Thyroid gland (tissue), 4 donors: ENCODE measurements around the gene FOXK1. TPM values are rescaled to one million over a fixed set of nuclear protein-coding genes. Genes with fewer than 3 reads are reported as not detected.

ENCODE experiments used
- DNase-seq, 2 donors: peaks; one replicate each; pipeline ENCODE4 v3.0.0-alpha.2; 2019
- H3K27ac ChIP-seq, 3 donors: fragments of 200-600 bp; sonication (generic); 1 replicate in 2 of 3; 2 replicates in 1 of 3; pipeline ENCODE4 v1.5.1; 2016 to 2019; ENCODE audit warnings: mild to moderate bottlenecking in 1 of 3, moderate library complexity in 1 of 3
- H3K27me3 ChIP-seq: fragments of 200-600 bp; sonication (generic); one replicate; pipeline ENCODE4 v1.5.1; 2019
- H3K36me3 ChIP-seq, 2 donors: fragments of 200-600 bp; sonication (generic); one replicate each; pipeline ENCODE4 v1.5.1; 2016 to 2019
- H3K4me1 ChIP-seq, 2 donors: fragments of 200-600 bp; sonication (generic); one replicate each; pipeline ENCODE4 v1.5.1; 2017 to 2019
- H3K4me3 ChIP-seq, 3 donors: fragments of 200-600 bp; sonication (generic); replicated peaks in 1 of 3; 1 replicate in 2 of 3; 2 replicates in 1 of 3; pipeline ENCODE4 v1.5.1; 2016; ENCODE audit warnings: mild to moderate bottlenecking in 1 of 3
- H3K9me3 ChIP-seq: fragments of 200-600 bp; sonication (generic); one replicate; pipeline ENCODE4 v1.5.1; 2017
- CTCF ChIP-seq, 6 experiments: fragments of 200-600 bp in 3 of 6; fragments of 450-650 bp in 3 of 6; sonication (generic) in 3 of 6; IDR thresholded peaks; one replicate each; pipeline ENCODE4 v1.5.1; 2016 to 2019; ENCODE audit warnings: antibody characterized with exemption in 6 of 6, mild to moderate bottlenecking in 2 of 6, inconsistent platforms in 1 of 6, moderate library complexity in 1 of 6
- POLR2A ChIP-seq, 2 donors: fragments of 450-650 bp; IDR thresholded peaks; one replicate each; pipeline ENCODE4 v1.6.1; 2017; ENCODE audit warnings: antibody characterized with exemption in 2 of 2, mild to moderate bottlenecking in 2 of 2, moderate library complexity in 1 of 2
- WGBS, 2 donors: methylation state at CpG; one replicate each; pipeline ENCODE4 v1.1.5; 2017; 5-methylcytosine and 5-hydroxymethylcytosine counted together
- intact Hi-C: fragments of 100-400 bp; cut with DNase I; formaldehyde crosslinking; loops from one replicate; pipeline ENCODE4 v1.15.1; 2023
- total RNA-seq, 4 donors: library from RNA; depleted of rRNA; stranded (reverse); fragments of >200 nt; gene quantifications; one replicate each; pipeline ENCODE4 v1.2.3, GENCODE V29; 2016

The FOXK1 gene
- total RNA-seq, 4 donors from 2014 or later: 15.0 to 33.0 (median 20.7) TPM

DNA sequence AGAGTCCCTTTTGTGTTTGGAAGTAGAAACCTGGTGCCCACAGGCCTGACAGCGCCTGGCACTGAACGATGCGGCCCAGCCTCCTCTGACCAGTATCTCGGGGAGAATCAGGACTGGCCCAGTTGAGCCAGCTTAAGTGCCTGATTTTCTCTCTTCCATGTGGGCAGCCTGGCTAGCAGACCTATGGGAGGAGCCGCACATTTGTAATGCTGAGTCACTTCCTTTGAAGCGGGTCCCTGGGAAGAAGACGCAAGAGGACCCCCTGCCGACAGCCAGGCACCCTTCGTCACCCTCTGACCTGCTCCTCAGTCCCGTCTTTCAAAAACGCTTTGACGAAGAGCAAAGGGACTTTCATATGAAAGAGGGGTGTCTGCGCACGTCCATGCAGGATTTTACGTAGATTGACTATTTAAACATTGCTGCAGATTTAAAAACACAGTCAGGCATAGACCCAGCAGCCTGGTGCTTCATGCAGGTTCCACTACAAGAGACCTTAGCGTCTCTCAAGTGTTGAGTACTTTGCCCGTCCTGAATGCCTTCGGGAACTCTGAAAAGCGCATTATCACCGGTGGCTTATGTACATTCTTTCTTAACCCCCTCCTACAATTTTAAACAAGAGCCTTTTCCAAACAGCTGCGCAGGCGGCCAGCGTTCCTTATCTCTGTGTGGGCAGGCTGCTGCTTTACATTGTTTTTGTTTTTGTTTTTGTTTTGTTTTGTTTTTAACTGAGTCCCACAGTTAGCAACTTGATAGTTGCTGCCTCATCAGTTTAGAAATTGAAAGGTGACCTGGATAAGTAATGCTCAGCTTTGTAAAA, 56.8 kb downstream of the FOXK1 start:
- DNase-seq: peak; percentile 75 to 80
- H3K4me1 ChIP-seq: peaks cover 15 to 35% of the 10 kb centered on the region in 2 donors
- H3K27ac ChIP-seq: peak overlapping the region; percentile 64 to 91 (median 78)
- WGBS, 2 donors: 13 to 27% methylated on average over 12 to 23 of the region's 23 CpGs
- TF ChIP-seq POLR2A (IDR thresholded peaks at IDR 0.05) (peak in 1 of 2 donors; percentile 55), CTCF (IDR thresholded peaks at IDR 0.05) (no peak)
- H3K4me3 ChIP-seq: no peak overlapping the region
- H3K9me3 ChIP-seq: no peaks in the 10 kb centered on the region
- H3K27me3 ChIP-seq: no peaks in the 10 kb centered on the region
- peaks cover 10 to 13% of the 10 kb centered on the region in 2 donors for H3K36me3 ChIP-seq
- intact Hi-C loops: no loop called here

GRCh38 chr7:4739528-4739992, 57.5 kb downstream of the FOXK1 start:
- peak overlapping the region; percentile 64 to 91 (median 78) for H3K27ac ChIP-seq
- no peak overlapping the region for H3K4me3 ChIP-seq
- peak in 4 of 6 experiments; percentile 15 to 34 (median 30) for TF ChIP-seq CTCF (IDR thresholded peaks at IDR 0.05)
- no peak for TF ChIP-seq POLR2A (IDR thresholded peaks at IDR 0.05)
- H3K27me3 ChIP-seq: no peaks in the 10 kb centered on the region
- peak; percentile 51 to 63 for DNase-seq
- peaks cover 22 to 41% of the 10 kb centered on the region in 2 donors for H3K4me1 ChIP-seq
- intact Hi-C loops: no loop called here
- WGBS, 2 donors: 22 to 25% methylated on average over 8 to 16 of the region's 16 CpGs
- H3K9me3 ChIP-seq: no peaks in the 10 kb centered on the region
- peaks cover 10 to 13% of the 10 kb centered on the region in 2 donors for H3K36me3 ChIP-seq

DNA sequence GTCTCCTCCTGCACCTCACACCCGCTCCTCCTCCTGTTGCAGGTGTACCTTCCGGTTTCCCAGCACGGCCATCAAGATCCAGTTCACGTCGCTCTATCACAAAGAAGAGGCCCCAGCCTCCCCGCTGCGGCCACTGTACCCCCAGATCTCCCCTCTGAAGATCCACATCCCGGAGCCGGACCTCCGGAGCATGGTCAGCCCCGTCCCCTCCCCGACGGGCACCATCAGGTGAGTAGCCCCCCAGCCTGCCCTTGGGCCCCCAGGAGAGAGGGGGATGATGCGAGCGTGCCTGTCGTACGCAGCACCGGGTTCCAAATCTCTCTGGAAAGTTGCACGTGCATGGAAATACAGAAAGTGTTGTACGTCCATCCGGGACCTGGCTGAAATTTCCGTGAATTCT, 58.7 kb downstream of the FOXK1 start:
- TF ChIP-seq CTCF (IDR thresholded peaks at IDR 0.05) (no peak), POLR2A (IDR thresholded peaks at IDR 0.05) (no peak)
- 95% methylated on average over 21 to 22 of the region's 22 CpGs for WGBS, 2 donors
- Histone ChIP-seq H3K27me3 (no peaks in the 10 kb centered on the region), H3K4me3 (no peak overlapping the region), H3K36me3 (peaks cover 10 to 13% of the 10 kb centered on the region in 2 donors), H3K4me1 (peaks cover 27 to 50% of the 10 kb centered on the region in 2 donors), H3K9me3 (no peaks in the 10 kb centered on the region), H3K27ac (no peak overlapping the region)
- intact Hi-C loops: no loop called here
- no peak for DNase-seq

- intact Hi-C loops: no loop called here
- H3K27me3 ChIP-seq: no peaks in the 10 kb centered on the region
- DNase-seq: no peak
- WGBS, 2 donors: 97% methylated on average over 23 of the region's 23 CpGs
- peaks cover 10 to 13% of the 10 kb centered on the region in 2 donors for H3K36me3 ChIP-seq
- TF ChIP-seq POLR2A (IDR thresholded peaks at IDR 0.05): no peak
- no peak for TF ChIP-seq CTCF (IDR thresholded peaks at IDR 0.05)
- H3K4me3 ChIP-seq: no peak overlapping the region
- H3K9me3 ChIP-seq: no peaks in the 10 kb centered on the region
- peak overlapping the region in 1 of 3 donors; percentile 99 for H3K27ac ChIP-seq
- peaks cover 27 to 58% of the 10 kb centered on the region in 2 donors for H3K4me1 ChIP-seq
Measured at GRCh38 chr7:4742051-4742573, 60.0 kb downstream of the FOXK1 start.

DNA sequence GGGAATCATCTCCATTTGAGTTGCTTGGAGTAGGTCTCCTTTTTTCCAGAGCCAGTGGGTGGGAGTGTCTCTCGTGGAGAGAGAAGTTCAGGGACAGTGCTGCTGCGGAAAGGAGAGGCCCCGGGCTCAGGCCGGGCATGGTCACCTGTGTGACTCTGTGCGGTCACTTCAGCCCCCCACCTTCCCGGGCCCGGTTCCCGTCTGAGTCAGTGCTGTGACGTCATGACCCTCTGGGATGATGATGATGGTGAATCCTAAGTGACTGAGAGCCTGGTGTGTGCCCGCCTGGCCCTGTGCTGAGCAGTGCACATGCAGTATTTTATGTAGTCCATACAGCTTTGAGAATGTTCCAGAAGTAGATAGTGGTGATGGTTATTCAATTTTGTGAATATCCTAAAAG, 60.8 kb downstream of the FOXK1 start:
- H3K9me3 ChIP-seq: no peaks in the 10 kb centered on the region
- intact Hi-C loops: no loop called here
- no peak overlapping the region for H3K4me3 ChIP-seq
- H3K4me1 ChIP-seq: peaks cover 27 to 62% of the 10 kb centered on the region in 2 donors
- peak overlapping the region in 2 of 3 donors; percentile 99 for H3K27ac ChIP-seq
- 89 to 93% methylated on average over 10 of the region's 10 CpGs for WGBS, 2 donors
- no peak for DNase-seq
- peaks cover 10 to 13% of the 10 kb centered on the region in 2 donors for H3K36me3 ChIP-seq
- no peaks in the 10 kb centered on the region for H3K27me3 ChIP-seq
- TF ChIP-seq POLR2A (IDR thresholded peaks at IDR 0.05) (no peak), CTCF (IDR thresholded peaks at IDR 0.05) (no peak)
